NCI-H2227 (cell line): ENCODE results near the gene C1QL4.
A peak's percentile ranks its signal among the peaks of the same experiment; 100 is the strongest.
"Not testable (repeated sequence)": the region's sequence is repeated elsewhere in the genome, so short reads cannot be mapped to it uniquely, and the experiment has no call there.

Source experiments
- DNase-seq: peaks from one replicate; lab custom pipeline; 2025; ENCODE audit not compliant: unreplicated experiment; lab: John Stamatoyannopoulos, UW

C1QL4 gene

DNA sequence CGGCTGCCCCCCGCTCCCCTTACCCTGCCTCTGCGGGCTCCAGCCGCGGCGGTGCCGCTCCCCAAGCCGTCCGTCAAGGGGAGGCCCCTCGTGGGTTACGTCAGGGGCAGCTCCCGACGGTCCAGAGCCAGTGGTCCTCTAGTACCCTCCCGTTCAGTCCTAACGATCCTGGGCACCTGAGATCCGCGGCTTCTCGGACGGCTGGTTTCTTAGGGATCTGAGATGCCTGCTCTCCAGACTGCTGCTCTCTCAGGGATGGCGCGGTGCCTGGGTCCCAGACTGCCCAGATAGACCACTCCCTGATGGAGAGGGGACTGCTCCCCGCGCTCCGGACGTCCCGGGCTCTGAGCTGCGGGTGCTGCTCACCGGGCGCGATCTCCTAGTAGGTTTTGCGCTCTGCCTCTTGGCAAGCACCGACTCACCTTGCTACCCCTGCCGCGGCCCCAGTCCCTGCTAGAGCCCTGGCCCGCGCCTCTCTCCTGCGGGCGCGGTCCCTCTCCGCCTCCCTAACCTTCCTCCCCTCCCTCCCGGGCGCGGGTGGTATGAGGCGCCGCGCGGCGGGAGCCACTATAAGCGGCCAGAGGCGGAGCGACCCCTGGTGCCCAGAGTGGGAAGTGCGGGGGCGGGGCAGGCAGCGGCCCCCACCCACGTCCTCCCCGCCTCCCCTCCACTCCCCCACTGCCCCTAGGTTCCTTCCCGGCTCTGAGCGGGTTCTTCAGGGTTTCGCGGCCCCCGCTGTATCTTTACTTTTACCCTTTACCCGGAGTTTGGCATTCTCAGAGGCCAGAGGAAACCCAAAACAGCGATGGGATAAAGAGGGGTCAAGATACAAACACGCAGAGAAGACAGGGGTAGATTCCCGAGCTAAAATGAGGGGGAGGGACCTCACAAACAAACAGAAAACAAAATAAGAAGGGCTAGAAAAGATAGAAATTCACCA lies at the start of gene C1QL4:
Gene C1QL4, minus strand, starts transcription at position 544 of the 940 bp plus-strand sequence. CDS start 711 bp downstream, outside the sequence.
- peak; percentile 87 for DNase-seq

GRCh38 chr12:49380184-49380583 lies 43.2 kb upstream of the C1QL4 start:
- DNase-seq: not testable (repeated sequence)

- no peak for DNase-seq
These were observed 40.4 kb upstream of the C1QL4 start for GRCh38 chr12:49377386-49377785.

GRCh38 chr12:49375406-49375805 lies 38.4 kb upstream of the C1QL4 start:
- no peak for DNase-seq

GRCh38 chr12:49370539-49370938 lies 33.6 kb upstream of the C1QL4 start:
- DNase-seq: no peak

GRCh38 chr12:49369411-49370145 lies 32.6 kb upstream of the C1QL4 start:
- peak; percentile 37 for DNase-seq

DNA sequence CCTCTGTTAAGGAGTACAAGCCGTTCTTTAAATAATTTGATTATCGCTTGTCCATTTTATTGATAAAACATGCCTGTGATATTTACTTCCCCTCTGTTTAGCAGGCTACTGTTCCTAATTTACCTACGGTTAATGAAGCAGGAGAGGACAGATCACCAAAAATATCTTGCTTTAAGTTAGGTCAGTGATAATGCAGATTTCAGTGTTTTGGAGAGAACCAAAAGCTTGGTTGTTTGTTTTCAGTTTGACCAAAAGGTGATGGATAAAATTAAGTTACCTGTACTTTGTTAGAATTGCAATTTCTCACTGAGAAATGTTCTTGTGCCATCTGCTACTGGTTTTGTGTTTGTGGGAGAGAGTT lies 31.2 kb upstream of the C1QL4 start:
- no peak for DNase-seq

DNA sequence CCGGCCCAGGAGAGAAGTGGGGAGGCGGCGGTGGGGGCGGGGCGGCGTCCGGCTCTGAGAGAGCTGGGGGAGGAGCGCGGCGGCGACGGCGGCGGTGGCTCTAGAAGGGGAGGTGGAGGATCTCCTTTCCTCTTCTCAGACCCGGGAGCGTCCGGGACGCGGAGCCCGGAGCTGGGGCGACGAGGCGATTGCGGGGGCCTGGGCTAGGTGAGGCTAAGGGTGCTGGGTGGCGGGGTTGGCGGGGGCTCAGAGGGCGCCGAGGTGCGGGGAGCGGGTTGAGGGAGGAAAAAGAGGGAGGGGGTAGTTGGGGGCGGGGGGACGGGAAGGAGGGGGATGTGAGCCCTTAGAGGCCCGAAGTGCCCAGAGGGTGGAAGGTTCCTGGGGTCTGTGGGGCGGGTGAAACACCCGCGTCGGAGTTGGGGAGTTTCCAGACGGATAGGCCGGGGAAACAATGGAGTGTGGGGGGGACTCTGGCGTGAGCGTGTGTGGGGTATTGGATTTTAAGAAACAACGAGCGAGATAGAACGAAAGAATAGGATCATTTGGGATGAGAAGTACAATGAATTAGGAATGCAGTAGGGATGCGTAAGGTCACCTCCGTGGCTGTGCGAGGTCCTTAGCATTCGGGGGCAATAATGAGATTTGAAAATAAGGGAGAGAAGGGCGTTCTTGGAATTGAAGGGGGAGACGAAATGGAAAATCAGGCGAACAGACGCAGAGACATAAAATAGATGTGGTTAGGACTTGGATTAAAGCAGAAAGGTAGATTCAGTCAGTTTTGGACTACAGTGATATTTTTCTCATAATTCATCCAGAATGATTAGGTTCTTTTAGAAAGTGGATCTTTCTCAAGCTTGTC lies 30.6 kb upstream of the C1QL4 start, which contains the start of gene SPATS2:
Gene SPATS2, plus strand, starts transcription at position 82 of the 859 bp plus-strand sequence. CDS start 93,551 bp downstream, outside the sequence.
- peak; percentile 41 for DNase-seq

GRCh38 chr12:49366652-49367380 lies 29.8 kb upstream of the C1QL4 start:
- DNase-seq: peak; percentile 96

DNA sequence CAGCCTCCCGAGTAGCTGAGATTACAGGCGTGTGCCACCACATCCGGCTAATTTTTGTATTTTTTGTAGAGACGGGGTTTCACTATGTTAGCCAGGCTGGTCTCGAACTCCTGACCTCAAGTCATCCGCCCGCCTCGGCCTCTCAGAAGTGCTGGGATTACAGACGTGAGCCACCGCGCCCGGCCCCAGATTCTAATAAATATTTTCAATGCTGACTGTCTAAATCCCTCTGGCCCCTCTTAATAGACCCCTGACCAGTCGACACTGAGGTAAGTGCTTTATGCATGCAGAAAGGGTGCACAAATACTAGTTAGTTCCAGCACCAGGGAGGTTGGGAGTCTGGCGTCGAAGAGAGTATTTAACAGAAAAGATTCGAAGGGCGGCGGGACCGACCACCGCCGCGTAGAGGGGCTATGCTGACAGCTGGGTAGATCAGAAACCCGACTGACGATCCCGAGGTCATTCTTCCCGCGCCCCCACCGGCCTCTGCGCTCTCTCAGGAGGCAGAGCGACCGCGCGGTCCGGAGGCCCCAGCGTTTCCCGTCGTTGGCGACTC lies 29.2 kb upstream of the C1QL4 start:
- DNase-seq: peak; percentile 72

DNA sequence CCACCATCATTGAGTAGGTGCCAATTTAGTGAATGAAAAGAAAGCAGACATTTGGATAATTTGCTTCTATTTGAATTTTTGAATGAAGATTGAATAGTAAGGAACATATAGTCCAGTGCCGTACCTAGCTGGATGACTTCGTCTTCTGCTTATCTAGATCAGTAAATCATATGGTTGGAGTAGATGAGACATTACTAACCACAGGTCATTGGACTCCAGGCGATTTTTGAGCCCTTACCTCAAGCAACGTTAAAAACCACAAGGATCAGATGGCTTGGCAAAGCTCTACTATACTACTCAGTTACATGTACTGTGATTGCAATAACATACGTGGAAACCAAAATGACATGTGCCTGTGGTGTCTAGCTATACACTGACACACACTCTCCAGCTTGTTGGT lies 28.6 kb upstream of the C1QL4 start:
- DNase-seq: no peak

DNA sequence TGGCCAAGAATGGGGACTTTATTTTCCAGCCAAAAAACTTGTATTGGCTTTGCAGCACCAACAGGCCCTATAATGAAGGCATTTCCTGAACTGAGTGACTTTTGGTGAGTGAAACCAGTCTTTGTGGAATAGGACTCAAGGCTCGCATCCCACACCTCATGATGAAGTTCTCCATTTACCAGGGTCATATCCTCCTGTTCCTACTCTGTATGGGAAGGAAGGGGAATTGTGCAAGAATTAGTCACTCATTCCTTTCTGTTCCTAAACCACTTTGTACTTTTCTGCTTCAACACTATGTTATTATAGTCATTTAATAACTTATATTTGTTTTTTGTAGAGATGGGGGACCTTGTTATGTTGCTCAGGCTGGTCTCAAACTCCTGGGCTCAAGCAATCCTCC lies 28.0 kb upstream of the C1QL4 start:
- DNase-seq: no peak

DNA sequence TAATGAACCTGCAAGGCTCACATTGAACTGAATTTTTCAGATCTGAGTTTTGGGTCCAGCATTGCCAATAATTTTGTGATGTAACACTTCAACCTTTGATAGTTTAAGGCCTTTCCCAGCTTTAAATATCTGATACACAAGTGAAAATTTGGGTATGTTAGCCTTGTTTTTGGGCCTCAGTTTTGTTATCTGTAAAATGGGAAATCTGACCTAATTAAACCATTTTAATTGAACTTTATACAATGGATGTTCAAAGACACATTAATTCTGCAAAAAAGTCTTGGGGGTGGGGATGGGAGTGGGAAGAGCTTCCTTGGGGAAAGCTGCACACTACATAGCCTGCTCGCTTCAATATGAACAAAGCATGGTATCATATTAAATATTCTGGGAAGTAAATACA lies 25.1 kb upstream of the C1QL4 start:
- DNase-seq: no peak

GRCh38 chr12:49359671-49360070 lies 22.7 kb upstream of the C1QL4 start:
- DNase-seq: no peak

DNA sequence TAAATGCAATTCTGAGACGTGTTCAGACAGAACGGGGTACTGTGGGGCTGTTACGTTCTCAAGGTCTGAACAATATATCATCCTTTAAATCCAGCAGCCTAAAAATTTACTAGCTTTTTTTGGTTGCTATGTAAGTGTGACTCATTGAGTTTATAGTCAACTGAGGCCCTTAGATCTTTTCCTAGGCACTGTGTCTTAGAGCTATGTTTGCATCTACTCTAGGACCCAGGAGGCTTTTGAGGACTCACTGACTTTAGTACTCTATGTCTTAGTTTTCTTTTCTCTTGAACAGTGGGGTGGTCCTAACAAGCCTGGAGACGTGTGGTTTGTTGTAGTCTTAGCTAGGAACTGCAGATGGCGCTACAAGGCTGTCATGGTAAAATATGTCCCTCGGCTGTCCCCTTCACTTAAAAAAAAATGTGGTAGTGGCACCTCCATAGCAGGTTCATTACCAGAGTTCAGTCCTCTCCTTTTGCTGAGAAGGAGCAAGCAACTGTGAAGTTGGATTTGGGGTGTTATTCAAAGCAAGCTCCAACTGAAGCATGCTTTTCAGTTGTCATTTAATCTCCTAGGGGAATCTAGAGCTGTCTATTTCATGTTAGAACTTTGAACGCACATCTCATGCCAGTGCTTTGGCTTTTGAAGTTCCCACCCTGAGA lies 21.6 kb upstream of the C1QL4 start:
- DNase-seq: peak; percentile 66

GRCh38 chr12:49357103-49357678 lies 20.2 kb upstream of the C1QL4 start:
- DNase-seq: peak; percentile 29

- DNase-seq: no peak
These were observed 18.9 kb upstream of the C1QL4 start for GRCh38 chr12:49355913-49356312.

DNA sequence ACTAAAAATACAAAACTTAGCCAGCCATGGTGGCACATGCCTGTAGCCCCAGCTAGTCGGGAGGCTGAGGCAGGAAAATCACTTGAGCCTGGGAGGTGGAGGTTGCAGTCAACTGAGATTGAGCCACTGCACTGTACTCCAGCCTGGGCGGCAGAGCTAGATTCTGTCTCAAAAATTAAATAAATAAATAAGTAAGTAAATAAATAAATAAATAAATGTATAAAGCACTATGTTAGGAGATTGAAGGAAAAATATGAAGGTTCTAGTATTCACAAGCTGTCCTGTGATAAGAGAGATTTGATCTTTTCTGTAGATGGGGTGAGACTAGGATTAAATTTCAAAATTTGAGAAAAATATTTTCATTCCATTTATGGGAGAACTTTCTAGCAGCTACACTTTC lies 15.4 kb upstream of the C1QL4 start:
- no peak for DNase-seq

DNA sequence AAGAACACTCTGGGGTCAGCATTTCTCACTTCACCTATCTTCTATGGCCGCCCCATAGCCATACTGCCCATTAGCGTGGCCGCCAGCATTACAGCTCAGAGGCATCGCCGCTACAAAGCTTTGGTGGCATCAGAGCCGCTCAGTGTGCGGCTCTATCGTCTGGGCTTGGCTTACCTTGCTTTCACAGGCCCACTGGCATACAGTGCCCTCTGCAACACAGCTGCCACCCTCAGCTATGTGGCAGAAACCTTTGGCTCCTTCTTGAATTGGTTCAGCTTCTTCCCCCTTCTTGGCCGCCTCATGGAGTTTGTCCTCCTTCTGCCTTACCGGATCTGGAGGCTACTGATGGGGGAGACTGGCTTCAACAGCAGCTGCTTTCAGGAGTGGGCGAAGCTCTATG lies 12.3 kb upstream of the C1QL4 start:
- no peak for DNase-seq
